ENCODE results near the gene BANP. TPM values are rescaled to one million over a fixed set of nuclear protein-coding genes. Genes with fewer than 3 reads are reported as not detected.

Gene BANP
- total RNA-seq, 5 donors from 2014 or later (not counting 1 experiment from before 2014, with no cell fraction given): 57.1 to 81.9 (median 69.4) TPM

GRCh38 chr16:87918866-87919680, 32.2 kb upstream of the BANP start:
- H3K27me3 Mint-ChIP-seq: peaks cover 0 to 8% of the 10 kb centered on the region in 2 donors
- Histone ChIP-seq H3K9me3 (no peaks in the 10 kb centered on the region), H3K4me1 (ENCODE audit: control insufficient read depth in 1 of 2, extremely low read depth in 1 of 2, insufficient read depth in 2 of 2, low read length in 2 of 2) (no peaks in the 10 kb centered on the region), H3K27me3 (replicated peaks in 1 of 2; ENCODE audit: control insufficient read depth in 2 of 2, extremely low read depth in 1 of 2, insufficient read depth in 2 of 2, low read length in 1 of 2) (peaks cover 0 to 12% of the 10 kb centered on the region in 2 experiments), H3K4me3 (ENCODE audit: control insufficient read depth in 1 of 2, extremely low read depth in 1 of 2, low read length in 1 of 2) (no peak overlapping the region), H3K27ac (ENCODE audit: low read length) (no peak overlapping the region), H3K36me3 (ENCODE audit: control insufficient read depth in 2 of 2, extremely low read depth in 1 of 2, insufficient read depth in 1 of 2, low read length in 1 of 2) (no peaks in the 10 kb centered on the region)
- H3K4me3 Mint-ChIP-seq: no peak overlapping the region
- POLR2A ChIA-PET: interaction anchor here in 1 of 2 donors (0.6 kb wide), 1 partner anchor 693 kb away, joined by 3 read pairs; no protein-coding TSS in a partner anchor
- no peak for DNase-seq
- WGBS (ENCODE audit: insufficient coverage): 77% methylated on average over 34 of the region's 37 CpGs
- H3K4me1 Mint-ChIP-seq: peaks cover 0 to 2% (median 0%) of the 10 kb centered on the region in 3 donors
- CTCF ChIA-PET: no interaction called here
- ATAC-seq (replicated peaks in 1 of 4): no peak
- no peak overlapping the region for H3K27ac Mint-ChIP-seq
- no peaks in the 10 kb centered on the region for H3K9me3 Mint-ChIP-seq
- H3K36me3 Mint-ChIP-seq: no peaks in the 10 kb centered on the region

- Histone ChIP-seq H3K27ac (ENCODE audit: low read length) (no peak overlapping the region), H3K27me3 (replicated peaks in 1 of 2; ENCODE audit: control insufficient read depth in 2 of 2, extremely low read depth in 1 of 2, insufficient read depth in 2 of 2, low read length in 1 of 2) (peaks cover 0 to 14% of the 10 kb centered on the region in 2 experiments), H3K4me1 (ENCODE audit: control insufficient read depth in 1 of 2, extremely low read depth in 1 of 2, insufficient read depth in 2 of 2, low read length in 2 of 2) (no peaks in the 10 kb centered on the region), H3K9me3 (no peaks in the 10 kb centered on the region), H3K36me3 (ENCODE audit: control insufficient read depth in 2 of 2, extremely low read depth in 1 of 2, insufficient read depth in 1 of 2, low read length in 1 of 2) (no peaks in the 10 kb centered on the region), H3K4me3 (ENCODE audit: control insufficient read depth in 1 of 2, extremely low read depth in 1 of 2, low read length in 1 of 2) (no peak overlapping the region)
- H3K27ac Mint-ChIP-seq: no peak overlapping the region
- H3K36me3 Mint-ChIP-seq: no peaks in the 10 kb centered on the region
- H3K9me3 Mint-ChIP-seq: no peaks in the 10 kb centered on the region
- H3K4me3 Mint-ChIP-seq: no peak overlapping the region
- DNase-seq (no peak), ATAC-seq (replicated peaks in 1 of 4) (no peak)
- ChIA-PET POLR2A (interaction anchor here in 1 of 2 donors (0.6 kb wide), 1 partner anchor 693 kb away, joined by 3 read pairs; no protein-coding TSS in a partner anchor), CTCF (interaction anchor here in 1 of 2 donors (0.6 kb wide), 1 partner anchor 470 kb away, joined by 3 read pairs; no protein-coding TSS in a partner anchor)
- H3K4me1 Mint-ChIP-seq: peaks cover 0 to 4% (median 0%) of the 10 kb centered on the region in 3 donors
- 85% methylated on average over 7 of the region's 10 CpGs for WGBS (ENCODE audit: insufficient coverage)
- H3K27me3 Mint-ChIP-seq: peaks cover 0 to 10% of the 10 kb centered on the region in 2 donors
These were observed 31.6 kb upstream of the BANP start for GRCh38 chr16:87919681-87919994.

GRCh38 chr16:87921236-87921773, 29.9 kb upstream of the BANP start:
- Histone ChIP-seq H3K27me3 (replicated peaks in 1 of 2; ENCODE audit: control insufficient read depth in 2 of 2, extremely low read depth in 1 of 2, insufficient read depth in 2 of 2, low read length in 1 of 2) (peaks cover 0 to 22% of the 10 kb centered on the region in 2 experiments), H3K4me1 (ENCODE audit: control insufficient read depth in 1 of 2, extremely low read depth in 1 of 2, insufficient read depth in 2 of 2, low read length in 2 of 2) (peaks cover 2 to 7% of the 10 kb centered on the region in 2 experiments), H3K36me3 (ENCODE audit: control insufficient read depth in 2 of 2, extremely low read depth in 1 of 2, insufficient read depth in 1 of 2, low read length in 1 of 2) (no peaks in the 10 kb centered on the region), H3K9me3 (no peaks in the 10 kb centered on the region), H3K27ac (ENCODE audit: low read length) (no peak overlapping the region), H3K4me3 (ENCODE audit: control insufficient read depth in 1 of 2, extremely low read depth in 1 of 2, low read length in 1 of 2) (no peak overlapping the region)
- DNase-seq (no peak), ATAC-seq (replicated peaks in 1 of 4) (no peak)
- H3K27me3 Mint-ChIP-seq: peaks cover 0 to 17% of the 10 kb centered on the region in 2 donors
- WGBS (ENCODE audit: insufficient coverage): 80% methylated on average over 13 of the region's 13 CpGs
- no peaks in the 10 kb centered on the region for H3K36me3 Mint-ChIP-seq
- no peak overlapping the region for H3K27ac Mint-ChIP-seq
- CTCF ChIA-PET: no interaction called here
- peaks cover 2 to 11% (median 4%) of the 10 kb centered on the region in 3 donors for H3K4me1 Mint-ChIP-seq
- no peak overlapping the region for H3K4me3 Mint-ChIP-seq
- POLR2A ChIA-PET: no interaction called here
- no peaks in the 10 kb centered on the region for H3K9me3 Mint-ChIP-seq

GRCh38 chr16:87922250-87922871, 28.9 kb upstream of the BANP start:
- no peaks in the 10 kb centered on the region for H3K36me3 Mint-ChIP-seq

GRCh38 chr16:87924041-87924810, 27.0 kb upstream of the BANP start:
- H3K27ac ChIP-seq (ENCODE audit: low read length): no peak overlapping the region
- ChIA-PET CTCF (no interaction called here), POLR2A (interaction anchor here in 1 of 2 donors (0.5 kb wide), 1 partner anchor 250 kb away, joined by 3 read pairs; no protein-coding TSS in a partner anchor)
- no peaks in the 10 kb centered on the region for H3K36me3 Mint-ChIP-seq
- no peak for DNase-seq
- no peaks in the 10 kb centered on the region for H3K9me3 ChIP-seq
- H3K36me3 ChIP-seq (ENCODE audit: control insufficient read depth in 2 of 2, extremely low read depth in 1 of 2, insufficient read depth in 1 of 2, low read length in 1 of 2): no peaks in the 10 kb centered on the region
- no peak overlapping the region for H3K4me3 ChIP-seq (ENCODE audit: control insufficient read depth in 1 of 2, extremely low read depth in 1 of 2, low read length in 1 of 2)
- H3K4me3 Mint-ChIP-seq: no peak overlapping the region
- H3K9me3 Mint-ChIP-seq: no peaks in the 10 kb centered on the region
- H3K4me1 ChIP-seq (ENCODE audit: control insufficient read depth in 1 of 2, extremely low read depth in 1 of 2, insufficient read depth in 2 of 2, low read length in 2 of 2): peaks cover 6 to 15% of the 10 kb centered on the region in 2 experiments
- peaks cover 7 to 14% (median 9%) of the 10 kb centered on the region in 3 donors for H3K4me1 Mint-ChIP-seq
- peaks cover 0 to 15% of the 10 kb centered on the region in 2 donors for H3K27me3 Mint-ChIP-seq
- 81% methylated on average over 23 of the region's 27 CpGs for WGBS (ENCODE audit: insufficient coverage)
- peaks cover 0 to 26% of the 10 kb centered on the region in 2 experiments for H3K27me3 ChIP-seq (replicated peaks in 1 of 2; ENCODE audit: control insufficient read depth in 2 of 2, extremely low read depth in 1 of 2, insufficient read depth in 2 of 2, low read length in 1 of 2)
- H3K27ac Mint-ChIP-seq: no peak overlapping the region
- ATAC-seq (replicated peaks in 1 of 4): no peak

More at GRCh38 chr16:87922250-87922871, 28.9 kb upstream of the BANP start:
- DNase-seq: no peak
- Histone ChIP-seq H3K27me3 (replicated peaks in 1 of 2; ENCODE audit: control insufficient read depth in 2 of 2, extremely low read depth in 1 of 2, insufficient read depth in 2 of 2, low read length in 1 of 2) (peaks cover 0 to 32% of the 10 kb centered on the region in 2 experiments), H3K36me3 (ENCODE audit: control insufficient read depth in 2 of 2, extremely low read depth in 1 of 2, insufficient read depth in 1 of 2, low read length in 1 of 2) (no peaks in the 10 kb centered on the region), H3K4me1 (ENCODE audit: control insufficient read depth in 1 of 2, extremely low read depth in 1 of 2, insufficient read depth in 2 of 2, low read length in 2 of 2) (peaks cover 6 to 15% of the 10 kb centered on the region in 2 experiments), H3K9me3 (no peaks in the 10 kb centered on the region), H3K4me3 (ENCODE audit: control insufficient read depth in 1 of 2, extremely low read depth in 1 of 2, low read length in 1 of 2) (no peak overlapping the region), H3K27ac (ENCODE audit: low read length) (no peak overlapping the region)
- H3K27me3 Mint-ChIP-seq: peaks cover 0 to 23% of the 10 kb centered on the region in 2 donors
- no peaks in the 10 kb centered on the region for H3K9me3 Mint-ChIP-seq
- peaks cover 7 to 16% (median 9%) of the 10 kb centered on the region in 3 donors for H3K4me1 Mint-ChIP-seq
- no peak overlapping the region for H3K27ac Mint-ChIP-seq
- ChIA-PET POLR2A (no interaction called here), CTCF (no interaction called here)
- ATAC-seq (replicated peaks in 1 of 4): no peak
- no peak overlapping the region for H3K4me3 Mint-ChIP-seq
- WGBS (ENCODE audit: insufficient coverage): 96% methylated on average over 8 of the region's 14 CpGs
